ENCODE measurements around the gene KLHL17.

DNA sequence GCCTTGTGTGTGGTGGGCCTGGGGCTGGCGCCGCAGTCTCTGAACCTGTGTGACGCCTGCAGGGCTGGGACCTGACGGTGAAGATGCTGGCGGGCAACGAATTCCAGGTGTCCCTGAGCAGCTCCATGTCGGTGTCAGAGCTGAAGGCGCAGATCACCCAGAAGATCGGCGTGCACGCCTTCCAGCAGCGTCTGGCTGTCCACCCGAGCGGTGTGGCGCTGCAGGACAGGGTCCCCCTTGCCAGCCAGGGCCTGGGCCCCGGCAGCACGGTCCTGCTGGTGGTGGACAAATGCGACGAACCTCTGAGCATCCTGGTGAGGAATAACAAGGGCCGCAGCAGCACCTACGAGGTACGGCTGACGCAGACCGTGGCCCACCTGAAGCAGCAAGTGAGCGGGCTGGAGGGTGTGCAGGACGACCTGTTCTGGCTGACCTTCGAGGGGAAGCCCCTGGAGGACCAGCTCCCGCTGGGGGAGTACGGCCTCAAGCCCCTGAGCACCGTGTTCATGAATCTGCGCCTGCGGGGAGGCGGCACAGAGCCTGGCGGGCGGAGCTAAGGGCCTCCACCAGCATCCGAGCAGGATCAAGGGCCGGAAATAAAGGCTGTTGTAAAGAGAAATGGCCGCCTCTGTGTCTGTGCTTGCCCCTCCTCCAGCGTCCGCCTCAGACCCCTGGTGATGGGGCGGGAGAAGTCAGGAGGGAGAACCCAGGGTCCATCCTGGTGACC lies 53.7 kb downstream of the KLHL17 start:
- TF ChIP-seq, protein P1, sequence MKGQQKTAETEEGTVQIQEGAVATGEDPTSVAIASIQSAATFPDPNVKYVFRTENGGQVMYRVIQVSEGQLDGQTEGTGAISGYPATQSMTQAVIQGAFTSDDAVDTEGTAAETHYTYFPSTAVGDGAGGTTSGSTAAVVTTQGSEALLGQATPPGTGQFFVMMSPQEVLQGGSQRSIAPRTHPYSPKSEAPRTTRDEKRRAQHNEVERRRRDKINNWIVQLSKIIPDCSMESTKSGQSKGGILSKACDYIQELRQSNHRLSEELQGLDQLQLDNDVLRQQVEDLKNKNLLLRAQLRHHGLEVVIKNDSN (IDR thresholded peaks at IDR 0.05), result no peak
- TF ChIP-seq, protein P2, sequence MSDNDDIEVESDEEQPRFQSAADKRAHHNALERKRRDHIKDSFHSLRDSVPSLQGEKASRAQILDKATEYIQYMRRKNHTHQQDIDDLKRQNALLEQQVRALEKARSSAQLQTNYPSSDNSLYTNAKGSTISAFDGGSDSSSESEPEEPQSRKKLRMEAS (IDR thresholded peaks at IDR 0.05), result no peak
- TF ChIP-seq ZBTB7A (IDR thresholded peaks at IDR 0.05; ENCODE audit: low read depth) (no peak), TAF1 (IDR thresholded peaks at IDR 0.05; ENCODE audit: low read depth) (no peak), CREB1 (IDR thresholded peaks at IDR 0.05; ENCODE audit: low read depth) (no peak), YY1 (IDR thresholded peaks at IDR 0.05; ENCODE audit: low read depth) (no peak), EP300 (IDR thresholded peaks at IDR 0.05; ENCODE audit: borderline replicate concordance) (no peak)
- TF ChIP-seq, protein P3, sequence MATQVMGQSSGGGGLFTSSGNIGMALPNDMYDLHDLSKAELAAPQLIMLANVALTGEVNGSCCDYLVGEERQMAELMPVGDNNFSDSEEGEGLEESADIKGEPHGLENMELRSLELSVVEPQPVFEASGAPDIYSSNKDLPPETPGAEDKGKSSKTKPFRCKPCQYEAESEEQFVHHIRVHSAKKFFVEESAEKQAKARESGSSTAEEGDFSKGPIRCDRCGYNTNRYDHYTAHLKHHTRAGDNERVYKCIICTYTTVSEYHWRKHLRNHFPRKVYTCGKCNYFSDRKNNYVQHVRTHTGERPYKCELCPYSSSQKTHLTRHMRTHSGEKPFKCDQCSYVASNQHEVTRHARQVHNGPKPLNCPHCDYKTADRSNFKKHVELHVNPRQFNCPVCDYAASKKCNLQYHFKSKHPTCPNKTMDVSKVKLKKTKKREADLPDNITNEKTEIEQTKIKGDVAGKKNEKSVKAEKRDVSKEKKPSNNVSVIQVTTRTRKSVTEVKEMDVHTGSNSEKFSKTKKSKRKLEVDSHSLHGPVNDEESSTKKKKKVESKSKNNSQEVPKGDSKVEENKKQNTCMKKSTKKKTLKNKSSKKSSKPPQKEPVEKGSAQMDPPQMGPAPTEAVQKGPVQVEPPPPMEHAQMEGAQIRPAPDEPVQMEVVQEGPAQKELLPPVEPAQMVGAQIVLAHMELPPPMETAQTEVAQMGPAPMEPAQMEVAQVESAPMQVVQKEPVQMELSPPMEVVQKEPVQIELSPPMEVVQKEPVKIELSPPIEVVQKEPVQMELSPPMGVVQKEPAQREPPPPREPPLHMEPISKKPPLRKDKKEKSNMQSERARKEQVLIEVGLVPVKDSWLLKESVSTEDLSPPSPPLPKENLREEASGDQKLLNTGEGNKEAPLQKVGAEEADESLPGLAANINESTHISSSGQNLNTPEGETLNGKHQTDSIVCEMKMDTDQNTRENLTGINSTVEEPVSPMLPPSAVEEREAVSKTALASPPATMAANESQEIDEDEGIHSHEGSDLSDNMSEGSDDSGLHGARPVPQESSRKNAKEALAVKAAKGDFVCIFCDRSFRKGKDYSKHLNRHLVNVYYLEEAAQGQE (IDR thresholded peaks at IDR 0.05; ENCODE audit: low read depth), result no peak

Measured in Ishikawa (cell line).